Stimulated activated CD8-positive, alpha-beta memory T cell treated with anti-CD3 and anti-CD28 coated beads, Interleukin-7, amount 100 ng/mL, for 1 hour (primary cell): ENCODE results near the gene COL23A1.

Source experiments
- DNase-seq, 2 donors: peaks; one replicate each; pipeline ENCODE4 v3.0.0-alpha.2; 2020; ENCODE audit warnings: low read depth in 2 of 2

COL23A1 gene

DNA sequence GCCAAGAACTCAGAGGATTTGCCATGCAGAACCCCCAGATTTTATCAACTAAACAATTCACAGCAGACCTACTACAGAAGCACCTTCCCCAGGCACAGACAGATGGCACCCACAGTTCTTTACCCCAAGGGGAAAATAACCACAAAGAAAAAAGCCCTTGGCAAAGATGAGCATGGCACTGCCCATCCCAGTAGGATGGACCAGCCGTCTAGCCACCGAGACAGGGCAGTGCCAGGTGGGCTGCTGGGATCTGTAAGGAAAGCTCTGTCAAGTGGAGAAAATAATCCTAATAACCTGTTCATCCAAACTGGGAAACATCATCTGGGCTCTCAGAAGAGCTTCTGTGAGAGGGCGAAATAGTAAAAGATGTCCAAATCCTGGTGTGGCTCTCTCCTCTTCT, 130.0 kb downstream of the COL23A1 start:
- DNase-seq, result no peak

GRCh38 chr5:178458140-178458539, 132.1 kb downstream of the COL23A1 start:
- DNase-seq, result no peak

DNA sequence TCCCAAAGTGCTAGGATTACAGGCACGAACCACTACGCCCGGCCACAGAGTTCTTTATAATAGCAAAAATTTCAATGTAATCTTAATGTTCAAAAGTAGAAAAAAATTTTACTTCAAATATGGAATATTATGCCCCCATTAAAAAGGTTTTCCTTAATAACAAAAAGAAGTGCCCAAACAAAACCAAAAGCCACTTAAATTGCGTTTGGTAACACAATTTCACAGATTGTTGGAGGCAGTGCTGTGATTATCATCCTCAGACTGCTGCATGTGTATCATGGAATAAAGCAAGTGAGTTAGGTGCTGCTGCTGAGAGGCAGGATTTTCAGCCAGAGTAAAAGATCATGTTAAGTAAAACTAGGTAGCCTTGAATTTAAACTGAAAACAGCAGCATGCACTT, 132.7 kb downstream of the COL23A1 start:
- no peak for DNase-seq

- DNase-seq, result no peak
These were observed 134.7 kb downstream of the COL23A1 start for GRCh38 chr5:178455480-178455835.

DNA sequence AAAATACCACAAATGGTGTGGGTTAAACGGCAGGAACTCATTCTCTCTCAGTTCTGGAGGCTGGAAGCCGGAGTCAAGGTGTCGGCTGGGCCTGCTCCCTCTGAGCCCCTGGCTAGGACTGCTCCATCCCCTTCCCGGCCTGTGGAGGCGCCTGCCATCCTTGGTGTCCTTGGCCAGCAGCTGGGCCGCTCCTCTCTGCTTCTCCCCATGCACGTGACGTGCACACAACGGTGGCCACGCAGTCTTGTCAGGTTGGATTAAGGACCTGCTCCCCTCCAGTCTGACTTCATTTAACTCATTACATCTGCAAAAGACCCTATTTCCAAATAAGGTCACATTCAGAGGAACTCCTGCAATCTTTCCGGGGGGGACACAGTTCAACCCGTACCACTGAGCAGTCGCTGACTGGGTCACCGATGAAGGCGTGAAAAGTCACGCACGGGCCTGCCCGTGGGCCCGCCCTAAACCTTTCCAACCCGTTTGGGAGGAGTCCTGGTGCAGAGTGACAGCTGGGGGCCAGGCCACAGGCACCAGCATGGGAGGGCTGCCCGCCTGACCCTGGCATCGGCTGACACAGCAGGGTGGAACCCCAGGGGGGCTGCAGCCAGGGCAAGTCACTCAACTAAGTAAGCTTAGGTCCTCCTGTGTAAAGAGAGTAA, 135.2 kb downstream of the COL23A1 start:
- no peak for DNase-seq

DNA sequence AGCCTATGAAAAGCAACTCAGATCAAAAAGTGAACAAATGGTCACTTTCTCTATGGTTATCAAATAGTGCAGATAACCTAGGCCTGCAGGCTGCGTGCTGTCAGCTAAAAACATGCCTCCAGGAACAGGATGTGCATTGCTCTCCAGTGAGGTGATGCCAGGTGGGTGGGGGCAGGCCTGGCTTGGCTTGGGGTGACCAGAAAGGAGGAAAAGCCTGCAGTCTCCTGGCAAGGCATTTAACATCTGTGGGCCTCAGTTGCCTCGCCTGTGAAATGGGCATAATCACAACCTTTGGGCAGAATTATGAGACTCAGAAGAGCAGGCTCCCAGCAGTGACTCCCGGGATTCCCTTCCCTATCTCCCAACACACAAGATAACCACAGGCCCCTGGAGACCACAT, 135.9 kb downstream of the COL23A1 start:
- DNase-seq, result no peak

DNA sequence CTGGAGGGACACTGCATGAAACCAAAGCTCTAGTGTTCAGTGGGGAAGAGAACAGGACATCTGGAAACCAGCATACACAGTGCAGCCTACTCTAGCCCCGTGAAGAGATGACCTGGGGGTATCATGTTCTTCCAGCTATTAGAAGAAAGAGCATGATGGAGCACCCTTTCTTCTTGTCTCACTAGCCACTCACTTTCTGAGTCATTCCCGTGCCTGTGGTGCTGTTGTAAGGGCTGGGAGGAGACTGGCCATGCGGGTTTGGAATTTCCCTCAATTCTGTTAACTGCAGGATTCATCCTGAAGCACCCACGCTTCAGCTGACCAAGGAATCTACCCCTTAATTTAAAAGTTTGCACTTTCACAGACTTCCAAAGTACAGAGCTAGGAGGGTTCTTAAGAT, 137.0 kb downstream of the COL23A1 start:
- DNase-seq, result no peak

DNA sequence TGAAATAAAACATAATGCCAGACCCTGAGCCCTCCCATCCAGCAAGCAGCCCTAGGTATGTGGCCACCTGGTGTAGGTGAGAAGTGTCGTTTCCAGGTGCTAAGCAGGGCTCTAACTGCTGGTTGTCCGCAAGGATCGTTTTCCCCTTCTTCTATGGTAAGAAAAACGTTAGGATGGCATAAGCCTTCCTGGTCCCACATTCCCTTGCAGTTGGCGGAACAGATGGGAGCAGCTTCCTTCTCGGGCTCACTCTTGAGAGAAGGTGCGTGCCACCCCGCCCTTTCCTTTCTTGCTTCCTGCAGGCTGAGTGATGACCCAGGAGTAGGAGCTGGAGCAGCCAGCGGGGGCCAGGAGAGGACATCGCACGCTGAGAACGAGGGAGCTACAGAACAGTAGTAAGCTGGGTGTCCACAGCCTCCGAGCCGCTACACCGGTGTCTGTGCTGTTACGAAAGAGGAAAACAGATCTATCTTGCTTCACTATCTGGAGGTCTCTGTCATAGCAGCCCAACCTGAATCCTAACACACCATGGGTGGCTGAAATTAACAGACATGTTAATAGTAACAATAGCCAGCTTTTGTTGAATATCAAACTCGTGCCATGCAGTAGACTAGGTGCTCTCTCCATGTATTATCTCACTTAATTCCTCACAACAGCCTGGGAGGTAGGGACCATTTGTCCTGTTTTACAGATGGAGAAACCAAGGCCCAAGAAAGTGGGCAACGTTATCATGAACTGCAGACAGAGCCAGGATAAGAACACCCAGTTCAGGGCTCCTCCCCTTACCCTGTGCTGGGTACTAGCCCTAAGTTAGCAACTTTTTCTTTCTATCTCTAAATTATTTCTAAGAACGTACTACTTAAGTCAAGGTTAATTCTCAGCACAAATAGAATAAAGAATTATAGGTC, 139.8 kb downstream of the COL23A1 start:
- no peak for DNase-seq

DNA sequence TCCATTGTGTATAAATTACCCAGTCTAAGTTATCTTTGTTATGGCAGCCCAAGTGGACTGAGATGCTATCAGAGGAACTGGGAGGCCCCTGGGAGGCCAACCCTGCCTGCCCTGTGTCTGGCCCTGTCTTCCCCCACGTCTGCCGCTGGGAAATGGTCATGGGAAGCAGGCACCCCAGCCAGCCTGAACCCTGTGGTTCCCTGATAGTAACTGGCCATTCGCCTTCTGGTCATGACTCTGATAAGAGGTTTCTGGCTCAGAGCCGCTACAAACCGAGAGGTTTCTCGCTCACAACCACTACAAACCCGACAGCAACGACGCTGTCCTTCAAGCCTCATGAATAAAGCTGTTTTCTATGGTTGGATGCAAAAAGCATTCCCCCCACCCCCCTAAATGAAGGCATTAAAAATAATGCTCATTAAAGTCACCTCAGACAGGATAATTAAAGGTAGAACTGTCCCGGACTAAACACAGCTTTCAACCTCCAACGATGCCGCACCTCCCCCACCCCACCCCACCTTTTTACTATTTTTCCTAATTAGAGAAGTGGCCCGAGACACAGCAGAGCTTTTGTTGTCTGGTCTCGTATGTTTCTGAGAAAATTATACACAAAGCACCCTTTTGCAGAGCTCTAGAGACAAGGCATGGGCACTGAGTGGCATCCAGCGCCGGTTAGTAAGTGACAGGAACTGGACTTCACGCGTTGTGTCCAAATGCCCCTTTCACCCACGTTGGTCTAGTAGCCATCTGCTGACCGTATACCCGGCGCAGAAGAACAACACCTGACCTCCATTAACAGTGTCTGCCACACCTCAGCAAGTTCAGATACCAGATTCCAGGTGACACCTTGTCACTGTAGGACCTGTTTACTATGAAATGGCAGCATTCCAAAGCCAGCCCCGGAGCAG, 140.8 kb downstream of the COL23A1 start:
- no peak for DNase-seq

DNA sequence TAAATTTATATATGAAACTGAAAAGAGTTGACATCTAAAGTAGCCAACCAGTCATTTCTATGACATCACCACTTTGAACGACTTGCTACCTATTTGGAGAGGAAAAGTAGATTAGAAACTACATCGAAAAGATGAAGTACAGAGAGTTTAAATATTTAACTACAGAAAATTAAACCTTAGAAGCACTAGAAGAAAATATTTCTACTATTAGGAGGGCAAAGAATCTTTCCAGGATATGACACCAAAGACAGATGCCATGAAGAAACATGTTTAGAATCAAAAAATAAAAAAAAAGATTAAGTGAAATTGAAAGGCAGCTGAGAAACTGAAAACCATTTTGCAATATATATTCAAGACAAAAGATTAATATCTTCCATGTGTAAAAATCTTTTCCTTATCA, 144.7 kb downstream of the COL23A1 start:
- DNase-seq, result no peak

GRCh38 chr5:178442405-178443257, 147.6 kb downstream of the COL23A1 start:
- no peak for DNase-seq

- no peak for DNase-seq
These were observed 148.5 kb downstream of the COL23A1 start for GRCh38 chr5:178441486-178442270.

- DNase-seq, result no peak
These were observed 150.0 kb downstream of the COL23A1 start for GRCh38 chr5:178440181-178440580.

GRCh38 chr5:178439493-178440180, 150.6 kb downstream of the COL23A1 start:
- no peak for DNase-seq

- DNase-seq, result no peak
These were observed 151.4 kb downstream of the COL23A1 start for GRCh38 chr5:178438796-178439195.

- no peak for DNase-seq
These were observed 152.7 kb downstream of the COL23A1 start for GRCh38 chr5:178437386-178438075.

GRCh38 chr5:178436326-178436940, 153.8 kb downstream of the COL23A1 start:
- no peak for DNase-seq

DNA sequence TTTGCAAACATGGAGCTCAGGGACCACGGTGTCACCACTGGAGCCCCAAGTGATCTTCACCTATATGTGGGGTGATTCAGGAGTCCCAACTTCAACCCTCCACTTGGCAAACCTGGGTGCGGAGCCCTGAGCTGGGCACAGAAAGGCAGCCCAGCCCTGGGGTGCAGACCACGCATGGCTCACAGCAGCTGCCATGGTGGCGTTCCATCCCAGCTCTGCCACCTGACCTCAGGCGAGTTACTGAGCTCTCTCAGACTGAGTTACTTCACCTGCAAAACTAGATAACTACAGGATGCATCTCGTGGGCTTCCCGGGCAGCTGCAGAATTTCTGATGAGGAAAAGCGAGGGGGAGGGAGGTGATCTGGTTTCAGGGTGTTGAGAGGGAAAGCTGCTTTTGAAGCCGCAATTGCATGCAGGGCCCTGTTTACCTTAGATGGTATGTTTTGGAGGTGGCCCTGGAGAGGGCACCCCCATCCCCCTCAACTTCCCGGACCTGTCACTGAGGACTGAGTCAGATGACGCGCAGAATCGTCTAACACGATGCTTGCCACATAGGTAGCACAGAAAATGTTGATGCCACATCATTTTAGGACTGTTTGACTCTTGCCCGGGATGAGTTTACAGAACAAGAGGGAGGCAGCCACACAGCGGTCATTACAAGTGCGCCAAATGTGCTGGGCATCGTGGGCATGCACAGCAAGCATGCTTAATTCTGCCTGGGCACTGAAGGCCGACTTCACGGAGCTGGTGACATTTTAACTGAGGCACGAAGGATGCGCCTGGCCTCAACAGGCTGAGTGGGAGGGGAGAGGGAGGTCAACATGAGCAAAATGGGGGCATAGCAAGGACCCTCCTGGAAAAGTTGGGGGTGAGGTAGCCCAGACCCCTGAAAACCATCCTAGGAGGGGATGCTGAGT, 154.6 kb downstream of the COL23A1 start:
- no peak for DNase-seq
